Measurements from ENCODE around the gene KIF11.

KIF11 gene

GRCh38 chr10:92695679-92696605, 103.0 kb downstream of the KIF11 start:
- Histone ChIP-seq H3K4me3 (peak overlapping the region; percentile 42 to 46), H3K9me3 (peaks cover 0 to 4% (median 0%) of the 10 kb centered on the region in 3 donors), H3K27ac (peak overlapping the region; percentile 51 to 52), H3K36me3 (no peaks in the 10 kb centered on the region), H3K27me3 (peaks cover 0 to 12% of the 10 kb centered on the region in 2 donors), H3K4me1 (peaks cover 0 to 18% (median 13%) of the 10 kb centered on the region in 4 donors)
- no peak for DNase-seq
- intact Hi-C loops (cut with DNase I; ENCODE audit: low total_unique reads): loop anchor here (10.0 kb wide), 2 partner anchors 101 to 149 kb away; partner anchors contain the start of genes EXOC6 and KIF11
- TF ChIP-seq, protein P1, sequence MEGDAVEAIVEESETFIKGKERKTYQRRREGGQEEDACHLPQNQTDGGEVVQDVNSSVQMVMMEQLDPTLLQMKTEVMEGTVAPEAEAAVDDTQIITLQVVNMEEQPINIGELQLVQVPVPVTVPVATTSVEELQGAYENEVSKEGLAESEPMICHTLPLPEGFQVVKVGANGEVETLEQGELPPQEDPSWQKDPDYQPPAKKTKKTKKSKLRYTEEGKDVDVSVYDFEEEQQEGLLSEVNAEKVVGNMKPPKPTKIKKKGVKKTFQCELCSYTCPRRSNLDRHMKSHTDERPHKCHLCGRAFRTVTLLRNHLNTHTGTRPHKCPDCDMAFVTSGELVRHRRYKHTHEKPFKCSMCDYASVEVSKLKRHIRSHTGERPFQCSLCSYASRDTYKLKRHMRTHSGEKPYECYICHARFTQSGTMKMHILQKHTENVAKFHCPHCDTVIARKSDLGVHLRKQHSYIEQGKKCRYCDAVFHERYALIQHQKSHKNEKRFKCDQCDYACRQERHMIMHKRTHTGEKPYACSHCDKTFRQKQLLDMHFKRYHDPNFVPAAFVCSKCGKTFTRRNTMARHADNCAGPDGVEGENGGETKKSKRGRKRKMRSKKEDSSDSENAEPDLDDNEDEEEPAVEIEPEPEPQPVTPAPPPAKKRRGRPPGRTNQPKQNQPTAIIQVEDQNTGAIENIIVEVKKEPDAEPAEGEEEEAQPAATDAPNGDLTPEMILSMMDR (IDR thresholded peaks at IDR 0.05): no peak

DNA sequence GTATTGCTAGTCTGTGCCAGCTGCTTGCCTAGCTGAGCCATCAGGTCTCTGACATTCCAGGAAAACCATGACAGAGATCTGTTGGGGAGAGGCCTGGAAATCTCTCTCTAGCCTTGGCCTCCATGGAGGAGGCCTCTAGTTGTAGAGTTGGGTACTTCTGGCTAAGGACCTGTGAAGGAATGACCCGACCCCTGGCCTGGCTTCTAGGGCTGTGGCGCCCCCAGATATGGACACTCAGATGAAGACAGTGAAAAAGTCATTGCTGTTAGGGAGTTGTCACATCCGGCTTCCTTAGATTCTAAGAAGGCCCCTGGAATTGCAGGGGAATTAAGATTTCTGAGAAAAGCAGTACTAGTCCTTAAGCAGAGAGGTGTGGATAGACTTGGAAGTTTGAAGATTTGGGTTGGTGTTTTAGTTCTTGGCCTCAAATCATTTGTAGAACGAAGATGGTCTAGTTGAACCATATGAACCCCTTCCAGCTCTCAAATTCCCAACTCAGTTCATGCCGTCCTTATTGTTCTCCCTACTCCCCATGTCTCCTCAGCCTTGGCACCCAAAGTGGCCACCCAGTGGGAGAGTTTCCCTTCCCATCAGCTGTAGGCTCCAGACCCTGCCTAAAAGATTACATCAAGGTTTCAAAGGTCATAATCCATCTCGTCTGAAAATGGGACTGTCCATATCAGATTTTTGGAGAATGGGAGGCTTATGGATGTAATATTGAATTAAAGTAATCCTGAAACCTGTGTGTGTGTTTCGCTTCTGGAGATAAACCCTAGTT, 103.9 kb downstream of the KIF11 start:
- H3K4me3 ChIP-seq: no peak overlapping the region
- peaks cover 0 to 6% of the 10 kb centered on the region in 2 donors for H3K27me3 ChIP-seq
- no peak for DNase-seq
- TF ChIP-seq, protein P1 (IDR thresholded peaks at IDR 0.05): no peak
- no peaks in the 10 kb centered on the region for H3K36me3 ChIP-seq
- H3K9me3 ChIP-seq: no peaks in the 10 kb centered on the region
- intact Hi-C loops (cut with DNase I; ENCODE audit: low total_unique reads): loop anchor here (10.0 kb wide), 2 partner anchors 102 to 148 kb away; partner anchors contain the start of genes EXOC6 and KIF11
- H3K4me1 ChIP-seq: peaks cover 0 to 18% (median 13%) of the 10 kb centered on the region in 4 donors
- peak overlapping the region in 1 of 2 donors; percentile 52 for H3K27ac ChIP-seq

DNA sequence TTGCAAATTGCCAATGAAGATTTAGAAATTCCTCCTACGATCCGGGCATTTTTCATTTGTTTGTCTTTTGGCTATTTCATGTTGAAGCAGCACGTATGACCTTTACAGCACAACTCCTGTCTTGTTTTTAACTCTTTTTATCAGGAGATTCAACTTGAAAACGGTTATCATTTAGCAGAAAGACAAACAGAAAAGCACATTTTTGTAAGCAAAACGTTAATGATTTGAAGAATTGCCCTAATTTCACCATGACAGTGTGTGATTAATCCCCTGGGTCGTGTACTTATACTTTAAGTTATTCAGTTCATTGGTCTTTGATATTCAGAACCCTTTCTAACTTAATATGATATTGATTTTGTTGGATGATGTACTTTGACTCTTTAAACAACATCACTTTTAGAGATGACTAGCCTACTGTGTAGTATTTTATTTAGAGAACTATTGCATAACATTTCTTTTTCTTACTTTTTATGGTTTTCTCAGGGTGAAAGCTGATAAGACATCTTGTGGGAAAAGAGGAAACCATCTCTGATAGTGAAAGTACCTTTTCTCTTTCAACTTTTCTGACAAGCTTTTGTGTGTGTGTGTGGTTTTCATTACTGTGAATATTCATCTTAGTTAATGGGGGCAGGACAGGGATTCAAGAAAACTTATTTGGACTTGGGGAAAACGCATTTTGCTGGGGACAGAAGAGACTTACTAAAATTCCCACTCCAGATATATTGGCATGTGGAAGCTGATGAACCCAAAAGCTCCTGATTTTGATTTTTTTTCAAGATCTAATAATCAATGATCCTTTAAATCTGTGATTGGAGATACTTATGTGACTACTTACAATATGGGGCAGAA, 105.0 kb downstream of the KIF11 start:
- no peaks in the 10 kb centered on the region for H3K9me3 ChIP-seq
- intact Hi-C loops (cut with DNase I; ENCODE audit: low total_unique reads): loop anchor here (10.0 kb wide), 2 partner anchors 103 to 147 kb away; partner anchors contain the start of genes EXOC6 and KIF11
- H3K4me1 ChIP-seq: peaks cover 0 to 18% (median 11%) of the 10 kb centered on the region in 4 donors
- no peak overlapping the region for H3K4me3 ChIP-seq
- H3K27ac ChIP-seq: no peak overlapping the region
- no peaks in the 10 kb centered on the region for H3K36me3 ChIP-seq
- DNase-seq: no peak
- H3K27me3 ChIP-seq: peaks cover 0 to 6% of the 10 kb centered on the region in 2 donors
- TF ChIP-seq, protein P1 (IDR thresholded peaks at IDR 0.05): no peak

GRCh38 chr10:92699193-92699517, 106.2 kb downstream of the KIF11 start:
- no peak for DNase-seq
- Histone ChIP-seq H3K4me3 (peak overlapping the region; percentile 43 to 51), H3K27ac (peak overlapping the region; percentile 47 to 57), H3K27me3 (peaks cover 0 to 6% of the 10 kb centered on the region in 2 donors), H3K9me3 (no peaks in the 10 kb centered on the region), H3K36me3 (no peaks in the 10 kb centered on the region), H3K4me1 (peaks cover 0 to 18% (median 11%) of the 10 kb centered on the region in 4 donors)
- TF ChIP-seq, protein P1 (IDR thresholded peaks at IDR 0.05): no peak
- intact Hi-C loops (cut with DNase I; ENCODE audit: low total_unique reads): loop anchor here (10.0 kb wide), 2 partner anchors 104 to 146 kb away; partner anchors contain the start of genes EXOC6 and KIF11
